ENCODE measurements around the gene ABCA7.

ABCA7 gene

DNA sequence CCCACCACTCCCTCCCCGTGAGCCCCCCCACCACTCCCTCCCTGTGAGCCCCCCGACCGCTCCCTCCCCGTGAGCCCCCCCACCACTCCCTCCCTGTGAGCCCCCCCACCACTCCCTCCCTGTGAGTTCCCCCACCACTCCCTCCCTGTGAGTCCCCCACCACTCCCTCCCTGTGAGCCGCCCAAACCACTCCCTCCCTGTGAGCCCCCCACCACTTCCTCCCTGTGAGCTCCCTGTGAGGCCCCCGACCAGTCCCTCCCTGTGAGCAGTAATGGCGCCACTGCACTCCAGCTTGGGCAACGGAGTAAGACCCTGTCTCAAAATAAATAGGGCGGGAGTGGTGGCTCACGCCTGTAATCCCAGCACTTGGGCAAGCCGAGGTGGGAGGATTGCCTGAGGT, 9.9 kb downstream of the ABCA7 start:
- Histone ChIP-seq H3K27ac (ENCODE audit: low read length) (no peak overlapping the region), H3K36me3 (replicated peaks; ENCODE audit: low read depth, low read length) (peaks cover 35% of the 10 kb centered on the region), H3K9ac (ENCODE audit: low read length) (no peak overlapping the region), H3K9me3 (ENCODE audit: insufficient read depth, low read length) (no peaks in the 10 kb centered on the region), H3K4me2 (ENCODE audit: low read length) (no peak overlapping the region), H3K4me1 (ENCODE audit: low read length) (no peaks in the 10 kb centered on the region), H3K79me2 (ENCODE audit: low read length) (no peaks in the 10 kb centered on the region), H3K4me3 (ENCODE audit: low read length) (no peak overlapping the region), H4K20me1 (ENCODE audit: insufficient read depth, low read length) (no peaks in the 10 kb centered on the region), H2AFZ (ENCODE audit: low read depth, low read length) (no peak overlapping the region), H3K27me3 (ENCODE audit: low read depth, low read length) (no peaks in the 10 kb centered on the region)
- TF ChIP-seq EZH2phosphoT487 (IDR thresholded peaks at IDR 0.05; ENCODE audit: low read depth): no peak
- TF ChIP-seq, protein P1, sequence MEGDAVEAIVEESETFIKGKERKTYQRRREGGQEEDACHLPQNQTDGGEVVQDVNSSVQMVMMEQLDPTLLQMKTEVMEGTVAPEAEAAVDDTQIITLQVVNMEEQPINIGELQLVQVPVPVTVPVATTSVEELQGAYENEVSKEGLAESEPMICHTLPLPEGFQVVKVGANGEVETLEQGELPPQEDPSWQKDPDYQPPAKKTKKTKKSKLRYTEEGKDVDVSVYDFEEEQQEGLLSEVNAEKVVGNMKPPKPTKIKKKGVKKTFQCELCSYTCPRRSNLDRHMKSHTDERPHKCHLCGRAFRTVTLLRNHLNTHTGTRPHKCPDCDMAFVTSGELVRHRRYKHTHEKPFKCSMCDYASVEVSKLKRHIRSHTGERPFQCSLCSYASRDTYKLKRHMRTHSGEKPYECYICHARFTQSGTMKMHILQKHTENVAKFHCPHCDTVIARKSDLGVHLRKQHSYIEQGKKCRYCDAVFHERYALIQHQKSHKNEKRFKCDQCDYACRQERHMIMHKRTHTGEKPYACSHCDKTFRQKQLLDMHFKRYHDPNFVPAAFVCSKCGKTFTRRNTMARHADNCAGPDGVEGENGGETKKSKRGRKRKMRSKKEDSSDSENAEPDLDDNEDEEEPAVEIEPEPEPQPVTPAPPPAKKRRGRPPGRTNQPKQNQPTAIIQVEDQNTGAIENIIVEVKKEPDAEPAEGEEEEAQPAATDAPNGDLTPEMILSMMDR (IDR thresholded peaks at IDR 0.05; ENCODE audit: low read depth, low read length): no peak

DNA sequence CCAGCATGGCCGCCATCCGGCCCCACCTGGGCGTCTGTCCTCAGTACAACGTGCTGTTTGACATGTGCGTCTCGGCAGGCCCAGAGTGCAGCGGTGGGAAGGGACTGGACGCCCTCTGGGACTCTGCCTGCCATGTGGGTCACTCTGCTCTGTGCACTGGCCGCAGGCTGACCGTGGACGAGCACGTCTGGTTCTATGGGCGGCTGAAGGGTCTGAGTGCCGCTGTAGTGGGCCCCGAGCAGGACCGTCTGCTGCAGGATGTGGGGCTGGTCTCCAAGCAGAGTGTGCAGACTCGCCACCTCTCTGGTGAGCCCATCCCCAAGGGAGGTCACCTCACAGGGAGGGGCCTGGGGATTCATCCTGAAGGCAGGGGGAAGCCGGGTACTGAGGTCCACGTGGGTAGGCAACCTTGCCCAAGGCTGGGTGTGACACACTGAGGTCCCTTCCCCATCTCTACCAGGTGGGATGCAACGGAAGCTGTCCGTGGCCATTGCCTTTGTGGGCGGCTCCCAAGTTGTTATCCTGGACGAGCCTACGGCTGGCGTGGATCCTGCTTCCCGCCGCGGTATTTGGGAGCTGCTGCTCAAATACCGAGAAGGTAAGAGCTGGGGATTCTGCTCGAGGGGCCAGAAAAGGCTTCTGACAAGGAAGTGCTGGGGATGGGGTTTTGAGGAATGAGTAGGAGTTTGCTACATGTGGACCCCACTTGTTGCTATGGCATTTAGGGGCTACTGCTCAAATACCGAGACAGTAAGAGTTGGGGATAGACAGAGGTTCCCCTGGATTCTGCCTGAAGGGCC, 11.3 kb downstream of the ABCA7 start:
- Histone ChIP-seq H3K4me1 (ENCODE audit: low read length) (no peaks in the 10 kb centered on the region), H4K20me1 (ENCODE audit: insufficient read depth, low read length) (no peaks in the 10 kb centered on the region), H3K4me2 (ENCODE audit: low read length) (no peak overlapping the region), H3K27ac (ENCODE audit: low read length) (no peak overlapping the region), H3K36me3 (replicated peaks; ENCODE audit: low read depth, low read length) (peaks cover 34% of the 10 kb centered on the region), H3K9me3 (ENCODE audit: insufficient read depth, low read length) (no peaks in the 10 kb centered on the region), H2AFZ (ENCODE audit: low read depth, low read length) (no peak overlapping the region), H3K4me3 (ENCODE audit: low read length) (no peak overlapping the region), H3K79me2 (ENCODE audit: low read length) (no peaks in the 10 kb centered on the region), H3K9ac (ENCODE audit: low read length) (no peak overlapping the region), H3K27me3 (ENCODE audit: low read depth, low read length) (no peaks in the 10 kb centered on the region)
- TF ChIP-seq, protein P1 (IDR thresholded peaks at IDR 0.05; ENCODE audit: low read depth, low read length): no peak
- no peak for TF ChIP-seq EZH2phosphoT487 (IDR thresholded peaks at IDR 0.05; ENCODE audit: low read depth)

DNA sequence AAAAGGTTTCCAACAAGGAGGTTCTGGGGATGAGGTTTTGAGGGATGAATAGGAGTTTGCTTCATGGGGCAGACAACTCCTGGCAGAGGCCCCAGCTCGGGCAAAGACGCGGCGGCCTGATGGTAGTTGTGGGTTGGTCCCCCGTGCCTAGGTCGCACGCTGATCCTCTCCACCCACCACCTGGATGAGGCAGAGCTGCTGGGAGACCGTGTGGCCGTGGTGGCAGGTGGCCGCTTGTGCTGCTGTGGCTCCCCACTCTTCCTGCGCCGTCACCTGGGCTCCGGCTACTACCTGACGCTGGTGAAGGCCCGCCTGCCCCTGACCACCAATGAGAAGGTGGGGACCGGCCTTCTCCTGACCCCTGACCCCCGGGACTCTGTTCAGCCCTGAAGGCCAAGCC, 11.9 kb downstream of the ABCA7 start:
- no peak overlapping the region for H2AFZ ChIP-seq (ENCODE audit: low read depth, low read length)
- H3K27ac ChIP-seq (ENCODE audit: low read length): no peak overlapping the region
- no peaks in the 10 kb centered on the region for H3K79me2 ChIP-seq (ENCODE audit: low read length)
- H3K9ac ChIP-seq (ENCODE audit: low read length): no peak overlapping the region
- H3K4me2 ChIP-seq (ENCODE audit: low read length): no peak overlapping the region
- no peaks in the 10 kb centered on the region for H3K9me3 ChIP-seq (ENCODE audit: insufficient read depth, low read length)
- no peak overlapping the region for H3K4me3 ChIP-seq (ENCODE audit: low read length)
- peaks cover 33% of the 10 kb centered on the region for H3K36me3 ChIP-seq (replicated peaks; ENCODE audit: low read depth, low read length)
- TF ChIP-seq, protein P1 (IDR thresholded peaks at IDR 0.05; ENCODE audit: low read depth, low read length): no peak
- TF ChIP-seq EZH2phosphoT487 (IDR thresholded peaks at IDR 0.05; ENCODE audit: low read depth): no peak
- no peaks in the 10 kb centered on the region for H3K4me1 ChIP-seq (ENCODE audit: low read length)
- H4K20me1 ChIP-seq (ENCODE audit: insufficient read depth, low read length): no peaks in the 10 kb centered on the region
- H3K27me3 ChIP-seq (ENCODE audit: low read depth, low read length): no peaks in the 10 kb centered on the region

DNA sequence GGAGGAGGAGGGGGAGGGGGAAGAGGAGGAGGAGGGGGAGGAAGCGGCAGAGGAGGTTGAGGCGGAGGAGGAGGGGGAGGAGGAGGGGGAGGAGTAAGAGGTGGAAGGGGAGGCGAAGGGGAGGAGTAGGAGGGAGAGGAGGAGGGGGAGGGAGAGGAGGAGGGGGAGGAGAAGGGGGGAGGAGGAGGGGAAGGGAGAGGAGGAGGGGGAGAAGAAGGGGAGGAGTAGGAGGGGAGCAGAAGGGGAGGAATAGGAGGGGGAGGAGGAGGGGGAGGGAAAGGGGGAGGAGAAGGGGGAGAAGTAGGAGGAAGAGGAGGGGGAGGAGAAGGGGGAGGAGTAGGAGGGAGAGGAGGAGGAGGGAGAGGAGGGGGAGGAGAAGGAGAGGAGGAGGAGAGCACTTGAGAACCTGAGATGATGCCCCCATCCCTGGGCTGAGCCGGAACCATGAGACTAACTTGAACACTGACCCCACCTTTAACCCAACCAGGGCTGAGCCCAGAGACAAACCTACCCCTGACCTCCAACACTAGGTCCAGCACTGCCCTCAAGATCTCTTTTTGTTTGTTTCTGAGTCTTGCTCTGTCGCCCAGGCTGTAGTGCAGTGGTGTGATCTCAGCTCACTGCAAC, 12.6 kb downstream of the ABCA7 start:
- H3K27me3 ChIP-seq (ENCODE audit: low read depth, low read length): no peaks in the 10 kb centered on the region
- H2AFZ ChIP-seq (ENCODE audit: low read depth, low read length): no peak overlapping the region
- no peaks in the 10 kb centered on the region for H4K20me1 ChIP-seq (ENCODE audit: insufficient read depth, low read length)
- H3K36me3 ChIP-seq (replicated peaks; ENCODE audit: low read depth, low read length): peaks cover 28% of the 10 kb centered on the region
- no peak overlapping the region for H3K4me2 ChIP-seq (ENCODE audit: low read length)
- no peak overlapping the region for H3K9ac ChIP-seq (ENCODE audit: low read length)
- H3K4me3 ChIP-seq (ENCODE audit: low read length): no peak overlapping the region
- no peak overlapping the region for H3K27ac ChIP-seq (ENCODE audit: low read length)
- no peaks in the 10 kb centered on the region for H3K4me1 ChIP-seq (ENCODE audit: low read length)
- TF ChIP-seq, protein P1 (IDR thresholded peaks at IDR 0.05; ENCODE audit: low read depth, low read length): no peak
- TF ChIP-seq EZH2phosphoT487 (IDR thresholded peaks at IDR 0.05; ENCODE audit: low read depth): no peak
- no peaks in the 10 kb centered on the region for H3K79me2 ChIP-seq (ENCODE audit: low read length)
- H3K9me3 ChIP-seq (ENCODE audit: insufficient read depth, low read length): no peaks in the 10 kb centered on the region

Measured in OCI-LY3 (cell line).